GM23338 (cell line): Measurements from ENCODE around the gene WSCD1. TPM values are rescaled to one million over a fixed set of nuclear protein-coding genes. Genes with fewer than 3 reads are reported as not detected.

Source experiments
- ATAC-seq: fragments of 200-7000 bp; cut with Tn5 transposase; 3 replicates; pipeline ENCODE4 v1.9.1; 2020
- DNase-seq: peaks from one replicate; pipeline ENCODE4 v3.0.0-alpha.2; 2015; ENCODE audit warnings: low spot score
- H2AFZ ChIP-seq: fragments of 200-600 bp; sonication (generic); 2 replicates; pipeline ENCODE4 v1.8.0; 2016; ENCODE audit warnings: antibody characterized with exemption, mild to moderate bottlenecking, moderate library complexity
- H3F3A ChIP-seq: fragments of 200-600 bp; sonication (generic); replicated peaks from 2 replicates; pipeline ENCODE4 v1.8.0; 2017; ENCODE audit warnings: antibody characterized with exemption, mixed run types, low read depth
- H3K27ac ChIP-seq: fragments of 200-600 bp; sonication (generic); 2 replicates; pipeline ENCODE4 v1.6.1; 2016; ENCODE audit warnings: low read depth
- H3K27me3 ChIP-seq: fragments of 200-600 bp; sonication (generic); 2 replicates; pipeline ENCODE4 v1.8.0; 2016; ENCODE audit warnings: mild to moderate bottlenecking, mixed run types, moderate library complexity; ENCODE audit not compliant: insufficient read depth
- H3K36me3 ChIP-seq: fragments of 200-600 bp; sonication (generic); 2 replicates; pipeline ENCODE4 v1.8.0; 2016; ENCODE audit warnings: mild to moderate bottlenecking; ENCODE audit not compliant: insufficient read depth
- H3K4me1 ChIP-seq: fragments of 200-600 bp; sonication (generic); 2 replicates; pipeline ENCODE4 v1.8.0; 2016; ENCODE audit warnings: mild to moderate bottlenecking, moderate library complexity; ENCODE audit not compliant: insufficient read depth
- H3K4me2 ChIP-seq: fragments of 200-600 bp; sonication (generic); 2 replicates; pipeline ENCODE4 v1.7.1; 2017; ENCODE audit warnings: mixed run types
- H3K4me3 ChIP-seq: fragments of 200-600 bp; sonication (generic); 2 replicates; pipeline ENCODE4 v1.6.1; 2016; ENCODE audit warnings: mixed run types
- H3K79me2 ChIP-seq: fragments of 200-600 bp; sonication (generic); replicated peaks from 2 replicates; pipeline ENCODE4 v1.8.0; 2017; ENCODE audit warnings: mild to moderate bottlenecking; ENCODE audit not compliant: insufficient read depth
- H3K9me2 ChIP-seq: fragments of 200-600 bp; sonication (generic); 2 replicates; pipeline ENCODE4 v1.8.0; 2017; ENCODE audit not compliant: insufficient read depth
- H4K20me1 ChIP-seq: fragments of 200-600 bp; sonication (generic); replicated peaks from 2 replicates; pipeline ENCODE4 v1.8.0; 2017; ENCODE audit warnings: mild to moderate bottlenecking; ENCODE audit not compliant: insufficient read depth
- H3K27ac Mint-ChIP-seq: 2 replicates; pipeline ENCODE4 v1.8.0; 2020; ENCODE audit warnings: inconsistent platforms, mild to moderate bottlenecking, moderate library complexity, mixed read lengths
- H3K27me3 Mint-ChIP-seq: 3 replicates; pipeline ENCODE4 v1.8.0; 2022; ENCODE audit warnings: low read depth, mild to moderate bottlenecking, moderate library complexity, mixed read lengths, inconsistent platforms; ENCODE audit not compliant: insufficient read depth, poor library complexity
- H3K36me3 Mint-ChIP-seq: 3 replicates; pipeline ENCODE4 v1.8.0; 2021; ENCODE audit warnings: low read depth, mild to moderate bottlenecking, inconsistent platforms, moderate library complexity, mixed read lengths
- H3K4me1 Mint-ChIP-seq: 3 replicates; pipeline ENCODE4 v1.8.0; 2020; ENCODE audit warnings: mild to moderate bottlenecking, inconsistent platforms, mixed read lengths
- H3K4me3 Mint-ChIP-seq: 3 replicates; pipeline ENCODE4 v1.8.0; 2021; ENCODE audit warnings: moderate library complexity, mild to moderate bottlenecking, inconsistent platforms, mixed read lengths
- H3K9me3 Mint-ChIP-seq: 3 replicates; pipeline ENCODE4 v1.8.0; 2020; ENCODE audit warnings: moderate library complexity, mild to moderate bottlenecking, inconsistent platforms, mixed read lengths
- CREB1 ChIP-seq: fragments of 250-450 bp; sonication (Bioruptor Pico); IDR thresholded peaks from 2 replicates; pipeline ENCODE4 v1.5.0; 2020; ENCODE audit warnings: low read depth, mild to moderate bottlenecking, moderate library complexity
- CTCF ChIP-seq, 2 experiments: fragments of 200-600 bp in 1 of 2; sonication (generic) in 1 of 2; conservative IDR thresholded peaks; 2 replicates each; pipeline versions ENCODE4 v1.5.1 to v1.6.1; 2016 to 2017; ENCODE audit warnings: antibody characterized with exemption in 2 of 2, low read depth in 2 of 2, mild to moderate bottlenecking in 2 of 2, moderate library complexity in 1 of 2
- ETS1 ChIP-seq: IDR thresholded peaks from 2 replicates; pipeline ENCODE4 v1.6.1; 2016; ENCODE audit warnings: antibody characterized with exemption
- EZH2 ChIP-seq: fragments of 200-600 bp; sonication (generic); IDR thresholded peaks from one replicate; pipeline ENCODE4 v1.8.0; 2017; ENCODE audit warnings: antibody characterized with exemption, mild to moderate bottlenecking, low read depth; ENCODE audit not compliant: unreplicated experiment
- EZH2phosphoT487 ChIP-seq: fragments of 200-600 bp; sonication (generic); IDR thresholded peaks from one replicate; pipeline ENCODE4 v1.8.1; 2018; ENCODE audit warnings: antibody characterized with exemption; ENCODE audit not compliant: unreplicated experiment
- JUNB ChIP-seq: IDR thresholded peaks from one replicate; pipeline ENCODE4 v1.6.1; 2016; ENCODE audit warnings: antibody characterized with exemption; ENCODE audit not compliant: unreplicated experiment
- NANOG ChIP-seq: IDR thresholded peaks from 2 replicates; pipeline ENCODE4 v1.6.1; 2016; ENCODE audit warnings: antibody characterized with exemption, borderline replicate concordance
- POLR2AphosphoS5 ChIP-seq: IDR thresholded peaks from 2 replicates; pipeline ENCODE4 v1.6.1; 2016; ENCODE audit warnings: antibody characterized with exemption, low read depth
- REST ChIP-seq: IDR thresholded peaks from one replicate; pipeline ENCODE4 v1.6.1; 2018; ENCODE audit warnings: antibody characterized with exemption; ENCODE audit not compliant: unreplicated experiment
- STAT1 ChIP-seq: IDR thresholded peaks from one replicate; pipeline ENCODE4 v1.6.1; 2016; ENCODE audit warnings: antibody characterized with exemption; ENCODE audit not compliant: unreplicated experiment
- ZNF114 ChIP-seq: fragments of 250-450 bp; sonication (Bioruptor Pico); IDR thresholded peaks from 2 replicates; pipeline ENCODE4 v1.5.0; 2020; ENCODE audit warnings: mild to moderate bottlenecking, moderate library complexity
- ZNF331 ChIP-seq: fragments of 250-450 bp; sonication (Bioruptor Pico); IDR thresholded peaks from 2 replicates; pipeline ENCODE4 v1.5.0; 2020; ENCODE audit warnings: low read depth, mild to moderate bottlenecking, moderate library complexity
- ZNF462 ChIP-seq: fragments of 250-450 bp; sonication (Bioruptor Pico); IDR thresholded peaks from 2 replicates; pipeline ENCODE4 v1.5.0; 2020; ENCODE audit warnings: mild to moderate bottlenecking, moderate library complexity
- polyA plus RNA-seq: library from polyadenylated mRNA; unstranded; fragments of >200 nt; fragmentation: Nextera tagmentation; extraction: Ambion mirVana; gene quantifications from 2 replicates; pipeline ENCODE4 v1.2.1, GENCODE V29; 2016
- total RNA-seq: library from RNA; depleted of rRNA; stranded (reverse); fragments of >200 nt; shearing (Covaris generic); gene quantifications from 2 replicates; pipeline ENCODE4 v1.2.3, GENCODE V29; 2014

Gene WSCD1
- total and polyA plus RNA-seq, 2 experiments from 2014 or later, result 6.1 to 38.9 TPM

- ATAC-seq (no peak), DNase-seq (no peak)
- no peak overlapping the region for H3K27ac ChIP-seq
- Mint-ChIP-seq H3K4me1 (peaks cover 29% of the 10 kb centered on the region), H3K27ac (peak overlapping the region; percentile 6; the same call in 1 of the 2 replicates), H3K27me3 (peaks cover 5% of the 10 kb centered on the region), H3K9me3 (no peaks in the 10 kb centered on the region), H3K36me3 (no peaks in the 10 kb centered on the region), H3K4me3 (no peak overlapping the region)
- TF ChIP-seq ZNF331 (CRISPR knock-in tag) (no peak), EZH2phosphoT487 (no peak), STAT1 (no peak), JUNB (no peak), REST (no peak), NANOG (no peak), EZH2 (no peak), CREB1 (no peak), ETS1 (no peak), CTCF (conservative IDR thresholded peaks at IDR 0.05; ENCODE audit: low read depth in 2 of 2) (no peak), ZNF462 (CRISPR knock-in tag) (no peak), ZNF114 (CRISPR knock-in tag) (no peak), POLR2AphosphoS5 (no peak)
- peaks cover 17% of the 10 kb centered on the region for H3K4me1 ChIP-seq
- H3K4me3 ChIP-seq, result no peak overlapping the region
- H3F3A ChIP-seq, result no peaks in the 10 kb centered on the region
- no peaks in the 10 kb centered on the region for H4K20me1 ChIP-seq
- no peak overlapping the region for H3K4me2 ChIP-seq
- no peak overlapping the region for H2AFZ ChIP-seq
- no peaks in the 10 kb centered on the region for H3K79me2 ChIP-seq
- H3K36me3 ChIP-seq, result no peaks in the 10 kb centered on the region
- no peaks in the 10 kb centered on the region for H3K27me3 ChIP-seq
- no peaks in the 10 kb centered on the region for H3K9me2 ChIP-seq
Observed at GRCh38 chr17:6137716-6138502, 67.7 kb downstream of the WSCD1 start.
